RPMI8226 (cell line): ENCODE results near the gene ABCC1.
"Not testable (repeated sequence)": the region's sequence is repeated elsewhere in the genome, so short reads cannot be mapped to it uniquely, and the experiment has no call there.

Experiments
- DNase-seq: peaks from one replicate; pipeline ENCODE4 v3.0.0-alpha.2; 2015

Gene ABCC1

GRCh38 chr16:16144416-16144815 is 195.0 kb downstream of the ABCC1 start:
- DNase-seq, result no peak

DNA sequence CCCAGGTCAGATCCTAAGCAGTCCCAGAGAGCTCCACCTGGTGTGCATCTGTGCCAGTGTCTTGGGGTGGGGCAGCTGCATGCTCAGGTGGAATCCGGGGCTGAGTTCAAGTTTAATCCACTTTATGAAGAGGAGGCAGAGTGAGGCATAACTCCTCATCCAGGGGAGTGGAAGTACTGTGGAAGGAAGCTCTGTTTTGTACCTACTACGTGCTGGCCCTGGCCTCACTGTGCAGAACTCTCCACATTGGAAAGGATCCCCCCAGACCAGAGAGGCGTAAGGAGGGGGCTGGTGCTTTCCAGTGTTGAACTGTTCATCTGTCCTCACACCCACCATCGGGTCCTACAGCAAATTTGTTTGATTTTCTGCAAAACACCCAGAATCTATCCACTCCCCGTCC is 195.9 kb downstream of the ABCC1 start:
- DNase-seq, result no peak

- DNase-seq, result no peak
Measured at GRCh38 chr16:16146380-16147315, 197.2 kb downstream of the ABCC1 start.

DNA sequence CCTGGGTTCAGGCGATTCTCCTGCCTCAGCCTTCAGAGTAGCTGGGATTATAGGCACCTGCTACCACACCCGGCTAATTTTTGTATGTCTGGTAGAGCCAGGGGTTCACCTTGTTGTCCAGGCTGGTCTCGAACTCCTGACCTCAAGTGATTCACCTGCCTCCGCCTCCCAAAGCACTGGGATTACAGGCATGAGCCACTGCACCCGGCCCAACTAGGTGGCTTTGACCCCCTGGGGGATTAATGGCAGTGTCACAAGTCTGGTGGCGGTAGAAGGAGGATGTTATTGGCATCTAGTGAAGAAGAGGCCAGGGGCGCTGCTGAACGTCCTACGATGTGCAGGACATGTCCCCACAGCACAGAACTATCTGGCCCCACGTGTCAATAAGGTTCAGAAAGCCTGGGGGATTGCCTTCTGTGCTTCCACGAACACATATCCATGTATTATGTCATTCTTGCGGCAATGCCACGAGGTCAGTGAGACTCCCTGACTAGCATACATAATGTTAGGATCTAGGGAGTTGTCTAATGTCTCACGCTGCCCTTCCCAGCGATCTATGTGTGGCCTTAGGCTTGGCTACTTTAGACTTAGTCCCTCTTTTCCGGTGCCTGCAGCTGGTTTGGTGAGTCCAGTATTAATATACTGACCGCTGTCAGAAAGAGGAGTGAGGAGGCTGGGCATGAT is 198.0 kb downstream of the ABCC1 start:
- no peak for DNase-seq

- DNase-seq, result not testable (repeated sequence)
Measured at GRCh38 chr16:16148000-16148599, 198.7 kb downstream of the ABCC1 start.

- DNase-seq, result no peak
Measured at GRCh38 chr16:16148755-16149154, 199.3 kb downstream of the ABCC1 start.

DNA sequence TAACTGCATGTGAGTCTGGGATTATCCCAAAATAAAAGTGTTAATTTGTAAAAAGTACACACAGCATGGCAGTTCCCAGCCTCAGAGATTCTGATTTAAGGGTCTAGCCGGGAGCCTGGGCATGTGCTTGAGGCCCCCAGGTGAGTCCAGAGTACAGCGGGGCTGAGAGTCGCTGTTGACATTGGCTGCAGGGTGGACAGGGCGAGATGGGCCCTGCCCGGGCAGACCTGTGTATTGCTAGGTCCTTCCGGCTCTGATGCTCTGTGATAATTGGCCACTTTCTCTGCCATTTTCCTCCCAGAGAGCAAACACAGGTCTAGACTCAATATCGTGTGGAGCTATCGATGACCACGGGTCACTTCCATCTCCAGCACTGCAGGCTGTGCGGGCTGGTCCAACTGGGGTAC is 200.3 kb downstream of the ABCC1 start:
- DNase-seq, result no peak

- no peak for DNase-seq
Measured at GRCh38 chr16:16150117-16150877, 200.9 kb downstream of the ABCC1 start.

DNA sequence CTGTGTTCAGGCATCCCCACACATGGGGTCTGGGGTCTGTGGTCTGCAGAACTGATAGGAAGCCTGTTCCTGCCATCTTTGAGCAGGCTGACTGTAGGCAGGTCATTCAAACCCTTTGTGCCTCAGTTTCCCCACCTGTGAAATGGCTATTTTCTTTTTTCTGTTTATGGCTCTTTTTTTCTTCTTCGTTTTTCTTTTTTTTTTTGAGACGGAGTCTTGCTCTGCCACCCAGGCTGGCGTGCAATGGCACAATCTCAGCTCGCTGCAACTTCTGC is 201.4 kb downstream of the ABCC1 start:
- DNase-seq, result no peak

DNA sequence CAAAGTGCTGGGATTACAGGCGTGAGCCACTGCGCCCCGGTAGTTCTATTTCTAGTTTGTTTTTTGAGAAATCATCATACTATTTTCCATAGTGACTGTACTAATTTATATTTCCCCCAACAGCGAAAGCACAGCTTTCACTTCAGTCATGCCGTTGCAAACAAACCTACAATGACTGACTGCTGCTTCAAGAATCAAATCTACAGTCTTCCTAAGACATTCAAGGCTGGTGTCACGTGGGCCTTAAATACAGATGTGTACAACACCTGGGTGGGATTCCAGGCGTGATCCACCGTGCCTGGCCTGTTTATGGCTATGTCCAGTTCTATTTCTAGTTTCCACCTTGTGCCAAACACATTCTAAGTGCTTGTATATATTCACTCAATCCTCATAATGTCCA is 201.9 kb downstream of the ABCC1 start:
- no peak for DNase-seq

- DNase-seq, result not testable (repeated sequence)
Measured at GRCh38 chr16:16153000-16153399, 203.6 kb downstream of the ABCC1 start.

DNA sequence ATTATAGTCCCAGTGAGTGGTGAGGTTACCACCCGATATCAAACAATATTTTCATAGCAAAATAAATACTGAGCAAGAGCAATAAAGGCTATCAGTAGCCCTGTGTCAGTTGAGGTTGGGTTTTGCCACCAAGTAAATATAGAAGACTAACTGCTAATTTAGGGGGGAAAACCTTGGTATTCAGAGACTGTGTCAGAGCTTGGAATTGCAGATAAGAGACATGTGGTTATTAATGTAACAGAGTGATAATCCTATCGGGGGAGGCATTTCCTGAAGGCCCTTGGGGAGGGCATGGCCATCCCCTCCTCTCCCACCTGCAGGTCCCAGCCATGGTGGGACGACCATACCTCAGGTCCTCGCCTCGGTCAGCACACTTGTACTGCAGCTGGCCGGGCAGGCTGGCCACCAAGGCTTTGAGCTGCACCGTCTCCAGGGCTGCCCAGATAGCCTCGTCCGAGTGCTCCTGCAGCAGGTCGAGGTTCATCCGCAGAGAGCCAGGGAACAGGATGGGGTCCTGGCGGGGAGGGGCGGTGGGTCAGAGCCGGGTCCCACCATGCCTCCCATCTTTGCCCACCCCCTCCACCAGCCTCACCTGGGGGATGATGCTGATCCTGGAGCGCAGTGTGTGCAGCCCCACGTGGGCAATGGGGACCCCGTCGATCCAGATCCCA is 205.0 kb downstream of the ABCC1 start:
- DNase-seq, result no peak

DNA sequence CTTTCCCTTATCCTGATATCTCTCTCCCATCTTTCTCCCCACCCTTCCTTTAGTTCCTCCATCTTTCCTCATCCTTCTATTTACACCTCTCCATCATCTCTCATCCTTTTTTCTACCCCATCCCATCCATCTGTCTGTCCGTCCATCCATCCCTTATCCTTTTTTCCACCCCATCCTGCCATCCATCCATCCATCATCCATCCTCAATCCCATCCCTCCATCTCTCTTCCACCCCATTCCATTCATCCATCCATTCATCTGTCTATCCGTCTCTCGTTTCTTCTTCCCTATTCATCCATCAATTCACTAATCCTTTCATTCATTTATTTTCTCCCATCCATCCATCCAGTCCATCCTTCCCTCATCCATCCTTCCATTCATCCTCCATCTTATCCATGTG is 205.8 kb downstream of the ABCC1 start:
- no peak for DNase-seq

- no peak for DNase-seq
Measured at GRCh38 chr16:16157166-16157565, 207.8 kb downstream of the ABCC1 start.

DNA sequence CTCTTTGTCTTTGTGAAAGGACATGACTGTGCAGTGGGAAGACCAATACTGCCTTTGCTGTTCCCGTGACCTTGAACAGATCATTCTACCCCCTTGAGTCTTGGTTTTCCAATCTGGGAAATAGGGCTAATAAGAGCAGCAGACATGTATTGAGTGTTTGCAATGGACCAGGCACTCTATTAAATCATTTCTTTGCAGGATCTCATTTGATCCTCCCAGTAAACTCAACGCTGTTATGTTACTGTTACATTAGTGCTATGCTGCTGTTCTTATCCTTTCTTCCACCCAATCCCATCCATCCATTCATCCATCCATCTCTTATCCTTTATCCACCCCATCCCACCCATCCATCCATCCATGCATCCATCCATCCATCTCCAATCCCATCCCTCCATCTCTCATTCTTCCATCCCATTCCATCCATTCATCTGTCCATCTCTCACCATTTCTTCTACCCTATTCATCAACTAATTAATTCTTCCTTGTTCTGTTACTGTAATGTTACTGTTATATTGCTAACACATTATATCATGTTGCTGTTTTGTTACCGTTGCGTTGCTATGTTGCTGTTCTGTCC is 208.8 kb downstream of the ABCC1 start:
- DNase-seq, result no peak

DNA sequence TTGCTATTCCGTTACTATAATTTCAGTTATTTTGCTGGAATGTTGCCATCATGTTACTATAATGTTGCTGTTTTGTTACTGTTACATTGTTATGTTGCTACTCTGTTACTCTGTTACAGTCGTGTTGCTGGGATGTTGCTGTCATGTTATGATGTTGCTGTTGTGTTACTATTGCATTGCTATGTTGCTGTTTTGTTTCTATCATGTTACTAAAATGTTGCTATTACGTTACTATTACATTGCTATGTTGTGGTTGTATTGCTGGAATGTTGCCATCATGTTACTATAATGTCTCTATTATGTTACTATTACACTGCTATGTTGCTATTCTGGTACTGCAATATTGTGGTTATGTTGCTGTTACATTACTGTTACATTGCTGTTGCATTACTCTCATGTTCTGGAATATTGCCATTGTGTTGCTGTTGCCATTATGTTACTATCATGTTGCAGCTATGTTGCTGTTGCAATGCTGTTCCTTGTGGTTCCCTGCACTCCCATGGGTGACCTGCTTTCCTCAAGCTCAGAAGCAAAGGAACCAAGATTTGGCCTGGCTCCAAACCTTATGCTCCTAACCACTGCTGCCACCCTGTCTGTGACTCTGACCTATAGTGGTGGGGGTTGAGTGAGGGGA is 209.4 kb downstream of the ABCC1 start:
- DNase-seq, result no peak

DNA sequence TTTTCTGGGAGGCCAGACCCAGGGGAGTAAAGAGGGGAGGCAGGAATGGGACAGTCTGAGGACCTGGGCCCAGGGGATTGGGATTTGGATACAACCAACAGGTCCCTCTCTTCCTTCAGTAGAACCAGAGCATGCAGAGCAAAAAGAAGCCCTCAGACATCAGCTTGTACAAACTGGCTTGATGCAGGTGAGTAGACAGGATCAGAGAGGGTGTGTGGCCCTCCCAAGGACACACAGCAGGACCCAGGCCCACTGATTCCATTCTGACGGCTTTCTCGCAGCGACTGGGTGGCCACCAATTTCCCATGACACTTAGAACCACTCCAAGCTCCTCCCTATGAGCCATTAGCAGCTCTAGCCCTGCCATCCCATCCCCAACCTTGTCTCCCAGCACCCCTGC is 210.2 kb downstream of the ABCC1 start:
- no peak for DNase-seq

DNA sequence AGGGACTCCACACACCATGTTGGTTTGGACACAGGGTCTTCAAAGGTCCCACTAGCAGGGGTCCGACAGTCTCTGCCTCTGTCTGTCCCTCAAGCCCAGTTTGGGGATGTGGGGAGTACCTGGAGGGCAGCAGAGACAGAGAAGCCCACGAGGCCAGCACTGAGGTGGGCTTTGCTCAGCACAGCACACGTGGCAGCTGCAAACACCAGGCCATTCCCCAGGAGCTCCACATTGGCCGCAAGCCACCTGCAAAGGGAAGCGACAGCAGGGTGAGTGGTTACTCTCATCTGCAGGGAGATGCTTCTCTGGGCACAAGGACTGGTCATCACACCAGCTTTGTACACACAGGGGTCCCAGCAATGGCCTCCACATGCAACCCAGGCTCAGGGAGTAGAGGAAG is 211.9 kb downstream of the ABCC1 start:
- no peak for DNase-seq

DNA sequence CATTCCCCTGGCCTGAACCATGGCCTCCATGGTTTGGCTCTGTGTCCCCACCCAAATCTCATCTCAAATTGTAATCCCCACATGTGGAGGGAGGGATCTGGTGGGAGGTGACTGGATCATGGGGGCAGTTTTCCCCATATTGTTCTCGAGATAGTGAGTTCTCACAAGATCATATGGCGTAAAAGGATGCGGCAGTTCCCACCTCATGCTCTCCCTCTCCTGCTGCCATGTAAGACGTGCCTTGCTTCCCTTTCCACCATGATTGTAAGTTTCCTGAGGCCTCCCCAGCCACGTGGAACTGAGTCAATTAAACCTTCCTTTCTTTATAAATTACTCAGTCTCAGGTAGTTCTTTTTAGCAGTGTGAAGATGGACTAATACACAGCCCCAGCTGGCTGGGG is 212.4 kb downstream of the ABCC1 start:
- not testable (repeated sequence) for DNase-seq

GRCh38 chr16:16162591-16162990 is 213.2 kb downstream of the ABCC1 start:
- no peak for DNase-seq

DNA sequence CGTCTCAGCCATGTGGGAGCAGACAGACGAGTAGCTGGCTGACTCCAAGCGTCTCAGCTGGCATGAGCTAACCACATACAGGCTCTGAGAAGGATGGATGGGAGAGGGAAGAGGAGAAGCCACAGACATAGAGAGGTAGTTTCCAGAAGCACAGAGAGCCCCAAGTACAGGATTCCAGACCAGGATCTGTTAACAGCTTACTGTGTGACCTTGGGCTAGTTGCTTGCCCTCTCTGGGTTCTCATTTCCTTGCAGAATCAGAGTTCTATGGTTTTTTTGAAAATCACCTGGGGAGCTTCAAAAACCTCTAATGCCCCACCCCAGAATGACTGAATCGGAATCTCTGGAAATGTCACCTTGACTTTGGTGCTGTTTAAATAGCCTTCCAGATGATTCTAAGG is 213.7 kb downstream of the ABCC1 start:
- DNase-seq, result no peak

DNA sequence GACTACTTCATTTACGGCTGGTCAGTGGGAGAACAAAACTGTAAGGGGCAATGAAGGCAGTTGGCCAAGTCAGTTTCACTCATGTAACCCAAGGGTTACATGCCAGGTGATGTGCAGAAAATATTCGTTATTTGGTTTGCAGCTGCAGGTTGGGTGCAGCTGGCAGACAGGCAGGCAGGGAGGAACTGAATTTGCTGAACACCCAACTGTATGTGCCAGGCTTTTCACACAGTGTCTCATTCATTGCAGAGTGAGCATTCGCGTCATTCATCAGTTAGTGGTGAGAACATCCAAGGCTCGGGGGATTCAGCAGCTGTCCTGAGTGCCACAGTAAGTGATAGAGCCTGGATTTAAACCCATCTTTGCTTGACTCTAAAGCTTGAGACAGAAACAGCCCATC is 214.2 kb downstream of the ABCC1 start:
- DNase-seq, result peak; percentile 89
